ENCODE data around the gene COMP. TPM values are rescaled to one million over a fixed set of nuclear protein-coding genes. Genes with fewer than 3 reads are reported as not detected.

The COMP gene
- total and polyA plus RNA-seq, 8 donors: 0.05 to 3.7 (median 0.54) TPM

- no peak overlapping the region for H3K4me3 ChIP-seq
- no peak for TF ChIP-seq CTCF (IDR thresholded peaks at IDR 0.05)
- DNase-seq: peak in 2 of 6 donors; percentile 28 to 69
- H3K27me3 ChIP-seq: no peaks in the 10 kb centered on the region
- H3K36me3 ChIP-seq: no peaks in the 10 kb centered on the region
- H3K4me1 ChIP-seq: peaks cover 26 to 31% (median 30%) of the 10 kb centered on the region in 3 donors
- no peak for ATAC-seq
- H3K27ac ChIP-seq: peak overlapping the region; percentile 31 to 79 (median 75)
- no peak for FAIRE-seq
- intact Hi-C loops (cut with DNase I): no loop called here
- no peaks in the 10 kb centered on the region for H3K9me3 ChIP-seq
- WGBS, 2 donors: 94 to 95% methylated on average over 36 of the region's 36 CpGs
Observed at GRCh38 chr19:18743784-18744418, 47.2 kb downstream of the COMP start.

GRCh38 chr19:18742838-18743783 is 48.0 kb downstream of the COMP start:
- DNase-seq: peak in 5 of 6 donors; percentile 54 to 87 (median 63)
- no peak overlapping the region for H3K4me3 ChIP-seq
- no peak for FAIRE-seq
- WGBS, 2 donors: 44 to 50% methylated on average over 38 of the region's 38 CpGs
- no peaks in the 10 kb centered on the region for H3K9me3 ChIP-seq
- H3K4me1 ChIP-seq: peaks cover 31 to 35% (median 34%) of the 10 kb centered on the region in 3 donors
- no peak for TF ChIP-seq CTCF (IDR thresholded peaks at IDR 0.05)
- no peaks in the 10 kb centered on the region for H3K36me3 ChIP-seq
- intact Hi-C loops (cut with DNase I): no loop called here
- H3K27ac ChIP-seq: peak overlapping the region; percentile 31 to 79 (median 75)
- peak; percentile 29 to 68 (median 64) for ATAC-seq
- H3K27me3 ChIP-seq: no peaks in the 10 kb centered on the region

- peak overlapping the region; percentile 60 to 79 (median 75) for H3K27ac ChIP-seq
- WGBS, 2 donors: 83 to 89% methylated on average over 14 of the region's 14 CpGs
- no peaks in the 10 kb centered on the region for H3K36me3 ChIP-seq
- H3K27me3 ChIP-seq: no peaks in the 10 kb centered on the region
- intact Hi-C loops (cut with DNase I): no loop called here
- H3K4me1 ChIP-seq: peaks cover 36 to 40% (median 38%) of the 10 kb centered on the region in 3 donors
- no peak overlapping the region for H3K4me3 ChIP-seq
- no peak for FAIRE-seq
- ATAC-seq: no peak
- H3K9me3 ChIP-seq: no peaks in the 10 kb centered on the region
- peak in 1 of 6 donors; percentile 25 for DNase-seq
- TF ChIP-seq CTCF (IDR thresholded peaks at IDR 0.05): no peak
Observed at GRCh38 chr19:18742324-18742723, 48.8 kb downstream of the COMP start.

GRCh38 chr19:18741124-18742121 is 49.7 kb downstream of the COMP start:
- TF ChIP-seq CTCF (IDR thresholded peaks at IDR 0.05): no peak
- Histone ChIP-seq H3K4me1 (peaks cover 41 to 46% (median 45%) of the 10 kb centered on the region in 3 donors), H3K36me3 (no peaks in the 10 kb centered on the region), H3K4me3 (no peak overlapping the region), H3K27ac (peak overlapping the region; percentile 60 to 79 (median 75)), H3K9me3 (no peaks in the 10 kb centered on the region), H3K27me3 (no peaks in the 10 kb centered on the region)
- ATAC-seq (peak; percentile 71 to 82 (median 74)), FAIRE-seq (no peak), DNase-seq (peak; percentile 79 to 95 (median 86))
- intact Hi-C loops (cut with DNase I): no loop called here
- 18 to 26% methylated on average over 27 of the region's 27 CpGs for WGBS, 2 donors

All from pancreas (tissue), 10 donors.